Activated CD4-positive, alpha-beta T cell treated with anti-CD3 and anti-CD28 coated beads for 36 hours (primary cell): ENCODE results near the gene MGMT. TPM values are rescaled to one million over a fixed set of nuclear protein-coding genes. Genes with fewer than 3 reads are reported as not detected.

Experiments
- ATAC-seq: fragments of 200-7000 bp; cut with Tn5 transposase; one replicate; pipeline ENCODE4 v1.10.0; 2021; ENCODE audit warnings: mild to moderate bottlenecking, moderate library complexity
- CTCF ChIA-PET: fragments of 350-600 bp; sonication (Branson Sonifier 250); formaldehyde crosslinking; loops from one replicate; lab custom pipeline; 2021; ENCODE audit warnings: antibody characterized with exemption; lab: Charles Lee
- POLR2A ChIA-PET: fragments of 350-600 bp; sonication (Branson Sonifier 250); formaldehyde crosslinking; loops from one replicate; lab custom pipeline; 2021; ENCODE audit warnings: antibody characterized with exemption, inconsistent platforms; lab: Charles Lee
- DNase-seq: peaks from one replicate; pipeline ENCODE4 v3.0.0-alpha.2; 2020
- H3K27ac Mint-ChIP-seq: one replicate; pipeline ENCODE4 v1.8.0; 2021; ENCODE audit warnings: mixed read lengths
- H3K27me3 Mint-ChIP-seq: one replicate; pipeline ENCODE4 v1.8.0; 2021; ENCODE audit warnings: mixed read lengths
- H3K36me3 Mint-ChIP-seq: one replicate; pipeline ENCODE4 v1.8.0; 2021; ENCODE audit warnings: low read depth, mixed read lengths
- H3K4me1 Mint-ChIP-seq: one replicate; pipeline ENCODE4 v1.8.0; 2021; ENCODE audit warnings: mixed read lengths
- H3K4me3 Mint-ChIP-seq: one replicate; pipeline ENCODE4 v1.8.0; 2021; ENCODE audit warnings: mild to moderate bottlenecking, moderate library complexity, mixed read lengths
- H3K9me3 Mint-ChIP-seq: one replicate; pipeline ENCODE4 v1.8.0; 2021; ENCODE audit warnings: low read depth, mixed read lengths
- intact Hi-C, 2 experiments: fragments of 100-400 bp; cut with DNase I in 1 of 2; cut with micrococcal nuclease in 1 of 2; formaldehyde crosslinking; loops; one replicate each; pipeline versions ENCODE4 v1.14.2 to v1.15.1; 2022 to 2024; cut with DNase I, micrococcal nuclease
- total RNA-seq, 2 experiments: library from RNA; stranded (reverse); gene quantifications; one replicate each; pipeline ENCODE4 v1.2.3, GENCODE V29; 2021

The MGMT gene
- total RNA-seq, 2 experiments from 2014 or later, result 18.0 to 22.8 TPM

DNA sequence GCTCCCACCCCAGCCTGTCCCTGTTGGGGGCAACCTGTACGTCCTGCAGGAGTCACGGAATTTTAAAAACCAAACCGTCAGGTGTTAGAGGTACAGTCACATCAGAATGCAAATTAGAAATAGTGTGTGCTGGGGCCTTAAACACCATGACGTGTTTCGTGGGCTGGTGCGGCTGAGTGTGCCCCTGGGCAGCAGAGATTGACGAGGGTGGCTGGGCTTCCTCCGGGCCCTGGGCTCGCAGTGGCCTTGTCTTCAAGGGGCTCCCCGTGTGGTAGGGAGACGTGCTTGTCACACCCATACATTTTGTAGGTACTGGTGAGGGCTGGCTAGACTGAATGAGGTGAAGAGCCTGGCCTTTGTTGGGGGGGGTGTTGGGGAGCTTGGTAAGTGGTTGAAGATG, 7.6 kb downstream of the MGMT start:
- Mint-ChIP-seq H3K27ac (no peak overlapping the region), H3K36me3 (peaks cover 22% of the 10 kb centered on the region), H3K4me1 (peaks cover 7% of the 10 kb centered on the region), H3K4me3 (no peak overlapping the region), H3K9me3 (peaks cover 4% of the 10 kb centered on the region), H3K27me3 (no peaks in the 10 kb centered on the region)
- intact Hi-C loops, result no loop called here
- POLR2A ChIA-PET, result no interaction called here
- DNase-seq (no peak), ATAC-seq (no peak)
- CTCF ChIA-PET, result no interaction called here

DNA sequence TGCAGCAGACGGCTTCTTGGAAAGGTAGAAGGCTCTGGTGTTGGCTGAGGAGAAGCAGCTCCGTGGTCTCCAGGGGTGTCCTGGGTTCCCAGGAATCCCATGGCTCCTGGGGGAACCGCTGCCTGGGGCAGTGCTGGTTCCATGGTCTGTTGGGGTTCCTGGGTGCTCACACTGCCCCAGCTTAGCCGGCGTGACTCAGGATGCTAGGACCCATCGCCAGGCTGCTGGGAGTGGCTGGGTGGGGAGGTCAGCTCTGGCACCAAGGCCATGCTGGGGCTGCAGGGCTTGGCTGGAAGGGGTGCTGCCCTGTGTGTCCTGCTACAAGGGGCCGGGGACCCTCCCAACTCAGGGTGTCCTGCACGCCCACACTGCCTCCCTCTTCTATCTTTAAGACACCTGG, 9.4 kb downstream of the MGMT start:
- ChIA-PET CTCF (no interaction called here), POLR2A (no interaction called here)
- intact Hi-C loops, result no loop called here
- Mint-ChIP-seq H3K27me3 (no peaks in the 10 kb centered on the region), H3K4me3 (no peak overlapping the region), H3K4me1 (peaks cover 7% of the 10 kb centered on the region), H3K9me3 (peaks cover 8% of the 10 kb centered on the region), H3K36me3 (peaks cover 26% of the 10 kb centered on the region), H3K27ac (no peak overlapping the region)
- DNase-seq (no peak), ATAC-seq (no peak)

DNA sequence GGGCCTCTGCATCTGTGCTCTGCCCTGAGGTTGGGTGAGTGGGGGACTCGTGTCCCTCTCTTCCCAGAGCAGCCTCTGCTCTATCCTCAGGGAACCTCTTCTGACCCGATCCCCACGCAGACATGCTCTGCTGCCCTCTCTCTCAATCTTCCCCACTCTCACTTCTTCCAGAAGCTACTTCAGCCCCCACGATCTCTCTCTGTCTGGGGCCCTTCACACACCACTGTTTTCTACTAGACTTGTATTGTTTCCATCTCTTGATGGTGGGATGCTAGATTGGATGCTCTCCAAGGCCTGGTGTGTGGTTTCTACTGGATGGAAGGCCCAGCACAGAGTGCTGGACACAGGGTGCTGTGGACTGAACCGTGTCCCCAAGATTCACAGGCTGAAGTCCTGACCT, 10.0 kb downstream of the MGMT start:
- intact Hi-C loops, result no loop called here
- Mint-ChIP-seq H3K4me1 (peaks cover 7% of the 10 kb centered on the region), H3K36me3 (peaks cover 27% of the 10 kb centered on the region), H3K27ac (no peak overlapping the region), H3K9me3 (peaks cover 12% of the 10 kb centered on the region), H3K27me3 (no peaks in the 10 kb centered on the region), H3K4me3 (no peak overlapping the region)
- CTCF ChIA-PET, result no interaction called here
- POLR2A ChIA-PET, result no interaction called here
- DNase-seq (no peak), ATAC-seq (no peak)

DNA sequence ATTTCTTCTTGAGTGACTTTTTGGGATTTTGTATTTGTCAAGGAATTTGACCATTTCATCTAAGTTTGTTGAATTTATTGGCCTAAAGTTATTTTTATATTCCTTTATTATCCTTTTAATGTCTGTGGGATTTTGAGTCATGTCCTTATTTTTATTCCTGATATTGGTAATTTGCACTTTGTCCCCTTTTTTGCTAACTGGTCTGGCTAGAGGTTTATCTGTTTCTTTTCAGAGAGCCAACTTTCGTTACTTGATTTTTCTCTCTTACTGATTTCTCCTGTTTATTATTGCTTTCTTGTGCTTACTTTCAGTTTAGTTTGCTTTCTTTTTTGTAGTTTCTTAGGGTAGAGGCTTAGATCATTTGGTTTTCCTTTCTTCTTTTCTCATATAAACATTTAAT, 14.6 kb downstream of the MGMT start:
- Mint-ChIP-seq H3K9me3 (peaks cover 38% of the 10 kb centered on the region), H3K27ac (no peak overlapping the region), H3K36me3 (peaks cover 37% of the 10 kb centered on the region), H3K4me1 (no peaks in the 10 kb centered on the region), H3K27me3 (no peaks in the 10 kb centered on the region), H3K4me3 (no peak overlapping the region)
- ATAC-seq (no peak), DNase-seq (no peak)
- ChIA-PET CTCF (no interaction called here), POLR2A (no interaction called here)
- intact Hi-C loops, result no loop called here

DNA sequence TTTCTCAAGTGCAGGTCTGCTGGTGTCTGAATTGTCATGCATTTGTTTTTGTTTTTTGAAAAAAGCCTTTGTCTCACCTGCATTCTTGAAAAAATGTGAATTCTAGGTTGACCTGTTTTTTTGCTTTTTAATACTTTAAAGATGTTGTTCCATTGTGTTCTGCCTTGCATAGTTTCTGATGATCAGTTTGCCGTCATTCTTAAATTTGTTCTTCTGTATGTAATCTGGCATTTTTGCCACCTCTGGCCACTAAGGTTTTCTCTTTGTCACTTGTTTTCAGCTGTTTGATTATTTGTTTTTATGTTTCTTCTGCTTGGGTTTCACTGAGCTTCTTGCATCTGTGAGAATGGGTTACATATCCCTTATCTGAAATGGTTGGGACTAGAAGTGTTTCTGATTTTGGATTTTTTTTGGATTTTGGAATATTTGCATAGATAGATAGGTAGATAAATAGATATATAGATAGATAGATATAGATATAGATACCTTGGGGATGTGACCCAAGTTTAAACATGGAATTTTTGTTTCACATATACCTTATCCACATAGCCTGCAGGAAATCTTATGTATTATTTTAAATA, 16.5 kb downstream of the MGMT start:
- no peak for ATAC-seq
- CTCF ChIA-PET, result no interaction called here
- Mint-ChIP-seq H3K27ac (no peak overlapping the region), H3K9me3 (peaks cover 40% of the 10 kb centered on the region), H3K4me1 (no peaks in the 10 kb centered on the region), H3K27me3 (no peaks in the 10 kb centered on the region), H3K36me3 (peaks cover 34% of the 10 kb centered on the region), H3K4me3 (no peak overlapping the region)
- POLR2A ChIA-PET, result no interaction called here
- DNase-seq, result no peak
- intact Hi-C loops, result no loop called here

DNA sequence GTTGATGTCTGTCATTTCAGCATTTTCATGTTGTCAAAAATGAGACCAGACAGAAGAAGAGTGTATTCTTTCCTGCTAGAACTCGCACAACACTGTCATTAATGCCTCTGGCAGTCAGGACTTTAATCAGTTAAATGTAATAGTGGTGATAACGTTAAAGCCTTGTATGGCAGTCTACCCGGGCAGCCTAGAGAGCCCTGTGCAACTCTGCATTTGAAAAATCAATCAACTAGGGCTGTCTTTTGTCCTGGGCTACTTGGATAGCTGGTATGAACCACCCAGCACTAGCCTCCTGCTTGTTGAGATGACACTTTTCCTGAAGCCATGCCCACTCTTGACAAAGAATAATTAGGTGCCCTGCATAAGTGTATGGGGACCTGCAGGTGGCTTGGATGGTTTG, 19.8 kb downstream of the MGMT start:
- intact Hi-C loops, result no loop called here
- H3K27me3 Mint-ChIP-seq, result no peaks in the 10 kb centered on the region
- no peaks in the 10 kb centered on the region for H3K4me1 Mint-ChIP-seq
- H3K9me3 Mint-ChIP-seq, result peaks cover 48% of the 10 kb centered on the region
- no peak overlapping the region for H3K4me3 Mint-ChIP-seq
- H3K27ac Mint-ChIP-seq, result no peak overlapping the region
- ChIA-PET POLR2A (no interaction called here), CTCF (no interaction called here)
- ATAC-seq (no peak), DNase-seq (no peak)
- peaks cover 31% of the 10 kb centered on the region for H3K36me3 Mint-ChIP-seq

DNA sequence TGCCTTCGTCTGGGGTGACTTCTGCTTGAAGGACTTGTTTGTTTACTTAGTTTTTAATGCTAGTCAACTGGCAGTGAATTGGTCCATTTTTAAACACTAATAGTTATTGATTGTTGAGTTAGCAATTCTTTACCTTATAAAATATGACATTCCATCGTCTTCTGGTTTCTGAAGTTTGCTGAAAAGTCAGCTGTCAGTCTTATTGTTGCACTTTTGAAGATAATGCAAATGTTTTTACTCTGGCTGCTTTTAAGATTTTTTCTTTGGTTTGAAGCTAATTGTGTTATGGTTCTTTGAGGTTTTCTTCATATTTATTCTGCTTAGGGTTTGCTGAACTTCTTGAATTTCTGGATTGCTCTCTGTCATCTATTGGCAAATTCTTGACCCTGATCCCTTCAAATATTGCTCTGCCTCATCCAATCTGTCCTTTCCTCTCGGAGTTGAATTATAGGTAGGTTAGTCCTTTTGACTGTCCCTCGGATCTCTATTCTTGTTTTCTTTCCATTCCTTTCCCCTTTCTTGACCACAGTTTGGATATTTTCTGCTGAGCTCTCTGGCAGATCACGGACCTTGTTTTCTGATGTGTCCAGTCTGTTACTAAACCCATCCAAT, 24.2 kb downstream of the MGMT start:
- Mint-ChIP-seq H3K27ac (no peak overlapping the region), H3K36me3 (peaks cover 39% of the 10 kb centered on the region), H3K4me1 (peaks cover 8% of the 10 kb centered on the region), H3K9me3 (peaks cover 31% of the 10 kb centered on the region), H3K4me3 (no peak overlapping the region), H3K27me3 (no peaks in the 10 kb centered on the region)
- CTCF ChIA-PET, result interaction anchor here (0.5 kb wide), 1 partner anchor 890 kb away, joined by 4 read pairs; no protein-coding TSS in a partner anchor
- DNase-seq (no peak), ATAC-seq (no peak)
- intact Hi-C loops, result no loop called here
- POLR2A ChIA-PET, result no interaction called here

DNA sequence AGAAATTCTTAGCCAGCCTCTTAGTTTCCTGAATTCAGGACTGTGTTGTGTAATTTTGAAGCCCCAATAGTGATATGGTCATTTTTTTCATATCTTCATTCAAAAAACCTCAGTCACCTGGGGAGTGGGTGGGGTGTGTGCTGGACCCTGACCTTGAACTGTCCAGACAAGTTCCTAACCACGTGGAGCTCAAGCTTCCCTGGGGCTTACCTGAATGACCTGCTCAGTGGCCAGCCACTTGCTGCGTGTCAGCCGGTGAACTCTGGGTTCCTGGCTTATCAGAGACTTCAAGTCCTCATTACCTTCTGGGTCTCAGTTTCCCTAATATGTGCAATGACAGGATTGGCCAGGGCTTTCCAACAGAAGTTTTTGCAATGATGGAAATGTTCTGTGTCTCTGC, 27.1 kb downstream of the MGMT start:
- POLR2A ChIA-PET, result no interaction called here
- DNase-seq (no peak), ATAC-seq (no peak)
- intact Hi-C loops, result no loop called here
- Mint-ChIP-seq H3K27me3 (no peaks in the 10 kb centered on the region), H3K27ac (no peak overlapping the region), H3K4me3 (no peak overlapping the region), H3K36me3 (peaks cover 55% of the 10 kb centered on the region), H3K4me1 (peaks cover 17% of the 10 kb centered on the region), H3K9me3 (peaks cover 35% of the 10 kb centered on the region)
- CTCF ChIA-PET, result no interaction called here

DNA sequence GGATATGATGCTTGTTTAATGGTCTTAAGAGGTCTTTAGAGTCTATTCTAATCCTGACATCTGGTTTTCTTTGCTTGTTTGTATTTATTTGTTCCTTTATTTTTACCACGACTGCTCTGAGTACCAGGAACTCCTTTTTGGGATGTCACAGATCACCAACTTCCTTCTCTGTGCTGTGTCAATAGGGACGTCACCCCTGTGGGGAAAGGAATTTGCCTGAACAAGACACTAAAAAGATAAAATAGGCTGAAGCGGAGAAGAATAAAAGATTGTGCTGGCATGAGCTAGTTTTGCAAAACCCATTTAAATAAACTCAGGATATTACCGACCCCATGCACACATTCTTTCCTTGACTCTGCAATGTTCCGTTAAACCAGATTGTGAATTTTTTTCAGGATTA, 27.7 kb downstream of the MGMT start:
- ATAC-seq (no peak), DNase-seq (no peak)
- Mint-ChIP-seq H3K27ac (no peak overlapping the region), H3K36me3 (peaks cover 53% of the 10 kb centered on the region), H3K4me3 (no peak overlapping the region), H3K9me3 (peaks cover 31% of the 10 kb centered on the region), H3K27me3 (no peaks in the 10 kb centered on the region), H3K4me1 (peaks cover 17% of the 10 kb centered on the region)
- POLR2A ChIA-PET, result no interaction called here
- intact Hi-C loops, result no loop called here
- CTCF ChIA-PET, result no interaction called here

DNA sequence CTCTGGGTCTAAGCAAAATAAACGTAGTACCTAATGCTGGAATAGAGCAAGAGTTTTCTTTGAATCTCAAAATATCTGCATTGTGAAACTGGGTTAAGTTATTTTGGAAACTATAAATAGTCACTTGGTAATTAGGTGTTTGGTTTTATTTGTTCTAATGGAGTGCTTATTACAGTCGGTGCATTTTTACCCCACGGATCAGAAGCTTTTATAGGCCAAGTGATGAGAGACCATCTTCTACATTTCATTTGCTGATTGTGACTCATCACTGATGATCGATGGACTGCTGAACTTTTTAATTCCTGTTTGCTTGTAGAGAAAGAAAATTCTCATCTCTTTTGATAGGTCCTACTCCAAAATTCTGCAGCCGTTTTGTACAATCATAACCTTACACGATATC, 28.2 kb downstream of the MGMT start:
- peaks cover 30% of the 10 kb centered on the region for H3K9me3 Mint-ChIP-seq
- no peak overlapping the region for H3K4me3 Mint-ChIP-seq
- intact Hi-C loops, result no loop called here
- ATAC-seq, result no peak
- H3K4me1 Mint-ChIP-seq, result peaks cover 17% of the 10 kb centered on the region
- CTCF ChIA-PET, result no interaction called here
- DNase-seq, result no peak
- H3K36me3 Mint-ChIP-seq, result peaks cover 51% of the 10 kb centered on the region
- H3K27ac Mint-ChIP-seq, result no peak overlapping the region
- POLR2A ChIA-PET, result no interaction called here
- no peaks in the 10 kb centered on the region for H3K27me3 Mint-ChIP-seq

DNA sequence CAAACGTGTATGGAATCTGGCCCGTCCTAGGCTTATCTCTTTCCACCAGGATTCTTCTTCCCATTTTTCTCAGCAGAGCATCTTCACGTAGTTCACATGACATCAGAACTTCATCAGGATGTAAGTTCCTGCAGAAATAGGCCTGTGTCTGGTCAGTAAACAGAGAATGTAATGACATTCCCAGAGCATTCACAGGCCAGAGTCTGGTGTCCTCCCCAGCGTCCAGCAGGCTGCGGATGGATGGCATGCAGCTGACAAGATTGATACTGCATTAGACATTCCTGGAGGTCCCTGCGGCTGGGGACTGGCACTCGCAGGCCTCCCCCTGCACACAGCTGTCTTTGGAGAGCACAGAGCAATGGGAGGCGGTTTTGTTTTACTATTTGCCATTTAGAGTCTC, 28.7 kb downstream of the MGMT start:
- H3K9me3 Mint-ChIP-seq, result peaks cover 30% of the 10 kb centered on the region
- POLR2A ChIA-PET, result no interaction called here
- ATAC-seq (no peak), DNase-seq (no peak)
- intact Hi-C loops, result no loop called here
- CTCF ChIA-PET, result no interaction called here
- peaks cover 54% of the 10 kb centered on the region for H3K36me3 Mint-ChIP-seq
- peaks cover 17% of the 10 kb centered on the region for H3K4me1 Mint-ChIP-seq
- no peak overlapping the region for H3K4me3 Mint-ChIP-seq
- H3K27ac Mint-ChIP-seq, result no peak overlapping the region
- H3K27me3 Mint-ChIP-seq, result no peaks in the 10 kb centered on the region

DNA sequence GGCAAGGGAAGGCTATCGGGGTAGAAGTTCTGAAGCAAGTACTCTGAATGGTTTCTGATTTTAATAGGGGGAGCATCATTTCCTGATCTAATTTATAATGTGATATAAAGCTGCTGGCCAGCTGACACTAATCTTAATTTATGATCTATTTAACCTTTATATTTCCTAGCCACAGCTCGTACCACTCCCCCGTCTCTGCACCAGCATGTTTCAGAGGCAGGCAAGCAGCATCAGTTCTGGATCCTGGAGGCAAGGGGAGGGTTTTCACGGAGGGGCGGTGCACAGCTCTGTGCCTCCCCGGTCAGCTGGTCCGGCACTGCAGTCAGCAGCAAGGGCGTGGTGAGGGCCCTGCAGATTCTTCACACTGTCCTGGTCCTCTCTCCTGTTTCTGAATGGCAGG, 30.0 kb downstream of the MGMT start:
- Mint-ChIP-seq H3K9me3 (peaks cover 21% of the 10 kb centered on the region), H3K36me3 (peaks cover 54% of the 10 kb centered on the region), H3K27me3 (no peaks in the 10 kb centered on the region), H3K4me1 (peaks cover 17% of the 10 kb centered on the region), H3K27ac (no peak overlapping the region), H3K4me3 (no peak overlapping the region)
- ChIA-PET POLR2A (no interaction called here), CTCF (no interaction called here)
- no peak for DNase-seq
- intact Hi-C loops, result no loop called here
- ATAC-seq, result no peak
